Mammary microvascular endothelial cell (primary cell): ENCODE data around the gene HLA-DQB1. TPM values are rescaled to one million over a fixed set of nuclear protein-coding genes. Genes with fewer than 3 reads are reported as not detected.

ENCODE experiments used
- total RNA-seq: library from RNA; depleted of rRNA; stranded (reverse); fragments of >200 nt; gene quantifications from 2 replicates; pipeline ENCODE4 v1.2.3, GENCODE V29; 2015

Gene HLA-DQB1
- total RNA-seq: 0.10 TPM in 1 of 2 replicates, not detected in the other

DNA sequence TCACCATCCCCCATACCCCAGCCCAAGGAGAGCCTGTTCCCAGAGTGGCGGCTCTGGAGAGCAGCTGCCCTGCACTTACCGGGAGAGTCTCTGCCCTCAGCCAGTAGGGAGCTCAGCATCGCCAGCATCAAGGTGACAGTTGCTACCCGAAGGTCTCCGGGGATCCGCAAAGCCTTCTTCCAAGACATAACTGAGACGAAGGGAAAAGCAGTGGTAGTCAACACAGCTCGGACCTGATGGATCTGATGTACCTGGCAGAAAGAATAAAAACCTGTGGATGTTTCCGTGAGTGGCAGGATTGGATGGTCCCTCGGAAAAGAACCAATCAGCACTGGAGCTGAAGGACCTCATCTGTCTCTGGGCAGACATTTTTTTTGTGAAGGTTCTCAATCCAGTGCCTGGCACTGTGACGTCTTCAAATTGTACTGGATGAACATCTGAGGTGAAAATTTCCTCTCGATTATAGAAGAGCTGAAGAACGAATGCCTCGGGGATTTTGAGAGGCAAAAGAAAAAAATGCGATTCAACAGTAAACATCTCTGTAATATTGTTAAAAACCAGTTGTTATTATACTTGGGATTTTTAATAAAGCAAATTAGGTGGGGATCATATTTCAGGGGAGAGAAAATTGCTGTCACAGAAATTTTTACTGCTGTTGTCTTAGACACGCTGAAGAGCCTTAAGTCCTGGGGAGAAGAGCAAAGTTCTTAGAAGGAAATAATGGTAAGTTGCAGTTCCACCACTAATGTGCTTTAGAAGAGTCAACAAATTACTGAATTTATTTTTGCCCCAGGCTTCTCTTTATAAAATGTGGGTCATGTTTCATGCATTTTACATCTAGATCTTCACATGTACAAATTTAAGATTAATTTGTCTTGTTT is at the start of gene HLA-DQB1:
Gene HLA-DQB1, minus strand, starts transcription at position 238 of the 881 bp plus-strand sequence. Its CDS starts 50 bp downstream, at position 188.

GRCh38 chr6:32637219-32637880 is 29.1 kb downstream of the HLA-DQB1 start, which contains the start of gene HLA-DQA1:
Gene HLA-DQA1 (plus strand): TSS chr6:32637406. CDS start chr6:32637459, 53 bp downstream.

Other genes with a start within 250 kb of the HLA-DQB1 start
- gene HLA-DRA, start 226.8 kb downstream of the HLA-DQB1 start, total RNA-seq: not detected in 2 replicates
- gene HLA-DRB5, start 136.4 kb downstream of the HLA-DQB1 start, total RNA-seq: not detected in 2 replicates
- 0.39 and 1.8 TPM in 2 replicates for gene HLA-DRB1, start 76.8 kb downstream of the HLA-DQB1 start, total RNA-seq
- not detected in 2 replicates for gene HLA-DQA1, start 29.3 kb downstream of the HLA-DQB1 start, total RNA-seq
- gene HLA-DQA2, start 74.7 kb upstream of the HLA-DQB1 start, total RNA-seq: not detected in 2 replicates
- gene HLA-DQB2, start 96.9 kb upstream of the HLA-DQB1 start, total RNA-seq: not detected in 2 replicates
- 0.10 and 0.13 TPM in 2 replicates for gene HLA-DOB, start 150.3 kb upstream of the HLA-DQB1 start, total RNA-seq
- 31.0 and 34.9 TPM in 2 replicates for gene TAP2, start 172.1 kb upstream of the HLA-DQB1 start, total RNA-seq
- gene PSMB8, start 177.4 kb upstream of the HLA-DQB1 start, total RNA-seq: 158 and 164 TPM in 2 replicates
- 111 and 118 TPM in 2 replicates for gene TAP1, start 187.0 kb upstream of the HLA-DQB1 start, total RNA-seq
- 135 and 157 TPM in 2 replicates for gene PSMB9, start 187.5 kb upstream of the HLA-DQB1 start, total RNA-seq